GM12864 (cell line): ENCODE measurements around the gene SENP7.

Experiments
- DNase-seq: peaks from one replicate; pipeline ENCODE4 v3.0.0-alpha.2; 2011; ENCODE audit warnings: low read depth
- H3K4me3 ChIP-seq: 2 replicates; pipeline ENCODE4 v1.5.1; 2011; ENCODE audit warnings: mild to moderate bottlenecking, low read depth, low read length, control low read depth
- TF ChIP-seq, protein P1 (sequence below): IDR thresholded peaks from 2 replicates; pipeline ENCODE4 v1.5.1; 2011; ENCODE audit warnings: low read depth, mild to moderate bottlenecking, moderate library complexity, low read length, control low read depth, inconsistent platforms; ENCODE audit errors: missing control alignments

SENP7 gene

GRCh38 chr3:101377796-101378195 is 135.2 kb downstream of the SENP7 start:
- no peak overlapping the region for H3K4me3 ChIP-seq
- TF ChIP-seq, protein P1, sequence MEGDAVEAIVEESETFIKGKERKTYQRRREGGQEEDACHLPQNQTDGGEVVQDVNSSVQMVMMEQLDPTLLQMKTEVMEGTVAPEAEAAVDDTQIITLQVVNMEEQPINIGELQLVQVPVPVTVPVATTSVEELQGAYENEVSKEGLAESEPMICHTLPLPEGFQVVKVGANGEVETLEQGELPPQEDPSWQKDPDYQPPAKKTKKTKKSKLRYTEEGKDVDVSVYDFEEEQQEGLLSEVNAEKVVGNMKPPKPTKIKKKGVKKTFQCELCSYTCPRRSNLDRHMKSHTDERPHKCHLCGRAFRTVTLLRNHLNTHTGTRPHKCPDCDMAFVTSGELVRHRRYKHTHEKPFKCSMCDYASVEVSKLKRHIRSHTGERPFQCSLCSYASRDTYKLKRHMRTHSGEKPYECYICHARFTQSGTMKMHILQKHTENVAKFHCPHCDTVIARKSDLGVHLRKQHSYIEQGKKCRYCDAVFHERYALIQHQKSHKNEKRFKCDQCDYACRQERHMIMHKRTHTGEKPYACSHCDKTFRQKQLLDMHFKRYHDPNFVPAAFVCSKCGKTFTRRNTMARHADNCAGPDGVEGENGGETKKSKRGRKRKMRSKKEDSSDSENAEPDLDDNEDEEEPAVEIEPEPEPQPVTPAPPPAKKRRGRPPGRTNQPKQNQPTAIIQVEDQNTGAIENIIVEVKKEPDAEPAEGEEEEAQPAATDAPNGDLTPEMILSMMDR, result no peak
- DNase-seq, result no peak

- DNase-seq, result no peak
- TF ChIP-seq, protein P1, result no peak
Observed at GRCh38 chr3:101377209-101377608, 135.8 kb downstream of the SENP7 start.

DNA sequence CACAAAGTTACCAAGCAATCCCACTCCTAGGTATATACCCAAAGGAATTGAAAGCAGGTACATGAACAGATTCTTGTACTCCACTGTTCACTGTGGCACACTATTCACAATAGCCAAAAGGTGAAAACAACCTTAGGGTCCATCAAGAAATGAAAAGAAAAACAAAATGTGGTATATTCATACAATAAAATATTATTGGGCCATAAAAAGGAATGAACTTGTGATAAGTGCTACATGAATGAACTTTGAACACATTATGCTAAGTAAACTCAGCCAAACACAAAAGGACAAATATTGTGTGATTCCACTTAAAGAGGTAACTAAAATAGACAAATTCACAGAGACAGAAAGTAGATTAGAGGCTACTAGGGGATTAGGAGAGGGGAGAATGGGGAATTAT is 137.4 kb downstream of the SENP7 start:
- DNase-seq, result no peak
- H3K4me3 ChIP-seq, result no peak overlapping the region
- TF ChIP-seq, protein P1, result no peak

More at GRCh38 chr3:101377209-101377608, 135.8 kb downstream of the SENP7 start:
- H3K4me3 ChIP-seq, result no peak overlapping the region

- TF ChIP-seq, protein P1, result no peak
Observed at GRCh38 chr3:101362406-101362805, 150.6 kb downstream of the SENP7 start.

GRCh38 chr3:101351829-101352228 is 161.2 kb downstream of the SENP7 start:
- H3K4me3 ChIP-seq, result no peak overlapping the region
- TF ChIP-seq, protein P1, result no peak
- no peak for DNase-seq

More at GRCh38 chr3:101362406-101362805, 150.6 kb downstream of the SENP7 start:
- no peak for DNase-seq
- no peak overlapping the region for H3K4me3 ChIP-seq

DNA sequence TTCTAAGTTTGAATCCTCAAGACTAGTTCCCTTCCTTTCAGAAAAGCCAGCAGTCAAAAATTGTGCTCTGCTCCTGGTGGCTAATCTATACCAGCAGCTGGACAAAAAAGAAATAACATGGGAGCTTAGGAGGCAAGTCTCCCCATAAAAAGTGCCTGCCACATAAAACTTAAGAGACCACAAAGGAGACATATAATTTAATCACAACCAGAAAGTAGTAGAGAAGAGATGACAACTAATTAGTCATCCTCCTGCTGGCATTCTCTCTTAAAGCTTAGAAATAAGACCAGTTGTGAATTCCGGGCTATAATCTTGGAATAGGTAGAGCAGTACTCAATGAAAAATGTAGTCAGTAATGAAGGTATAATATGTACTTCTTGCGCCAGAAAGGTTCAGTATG is 172.4 kb downstream of the SENP7 start:
- no peak for DNase-seq
- TF ChIP-seq, protein P1, result no peak
- no peak overlapping the region for H3K4me3 ChIP-seq

DNA sequence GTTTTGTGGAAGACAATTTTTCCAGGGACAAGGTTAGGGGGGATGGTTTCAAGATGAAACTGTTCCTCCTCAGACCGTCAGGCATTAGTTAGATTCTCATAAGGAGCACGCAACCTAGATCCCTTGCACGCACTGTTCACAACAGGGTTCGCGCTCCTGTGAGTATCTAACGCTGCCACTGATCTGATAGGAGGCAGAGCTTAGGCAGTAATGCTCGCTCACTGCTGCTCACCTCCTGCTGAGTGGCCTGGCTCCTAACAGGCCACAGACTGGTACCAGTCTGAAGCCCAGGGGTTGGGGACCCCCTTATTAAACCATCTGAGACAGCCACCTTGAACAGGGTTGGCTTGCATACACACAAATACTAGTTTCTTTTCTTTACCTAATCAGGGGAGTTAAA is 179.1 kb downstream of the SENP7 start:
- TF ChIP-seq, protein P1, result no peak
- no peak for DNase-seq
- no peak overlapping the region for H3K4me3 ChIP-seq
